BE2C (cell line): ENCODE data around the gene LYAR.

Experiments
- DNase-seq: peaks from one replicate; pipeline ENCODE4 v3.0.0-alpha.2; 2020
- H3K27me3 ChIP-seq: fragments of 250-450 bp; sonication (Bioruptor Pico); 2 replicates; pipeline ENCODE4 v1.5.1; 2020; ENCODE audit warnings: mild to moderate bottlenecking
- H3K36me3 ChIP-seq: fragments of 250-450 bp; sonication (Bioruptor Pico); 2 replicates; pipeline ENCODE4 v1.5.1; 2020; ENCODE audit warnings: mild to moderate bottlenecking
- H3K4me1 ChIP-seq: fragments of 250-450 bp; sonication (Bioruptor Pico); 2 replicates; pipeline ENCODE4 v1.5.1; 2020
- H3K4me3 ChIP-seq: 2 replicates; pipeline ENCODE4 v1.5.1; 2011; ENCODE audit warnings: low read depth, low read length
- H3K9me3 ChIP-seq: fragments of 250-450 bp; sonication (Bioruptor Pico); 2 replicates; pipeline ENCODE4 v1.5.1; 2020
- TF ChIP-seq, protein P1 (sequence below): IDR thresholded peaks from 2 replicates; pipeline ENCODE4 v1.5.1; 2012; ENCODE audit warnings: mild to moderate bottlenecking, low read depth, low read length

LYAR gene

DNA sequence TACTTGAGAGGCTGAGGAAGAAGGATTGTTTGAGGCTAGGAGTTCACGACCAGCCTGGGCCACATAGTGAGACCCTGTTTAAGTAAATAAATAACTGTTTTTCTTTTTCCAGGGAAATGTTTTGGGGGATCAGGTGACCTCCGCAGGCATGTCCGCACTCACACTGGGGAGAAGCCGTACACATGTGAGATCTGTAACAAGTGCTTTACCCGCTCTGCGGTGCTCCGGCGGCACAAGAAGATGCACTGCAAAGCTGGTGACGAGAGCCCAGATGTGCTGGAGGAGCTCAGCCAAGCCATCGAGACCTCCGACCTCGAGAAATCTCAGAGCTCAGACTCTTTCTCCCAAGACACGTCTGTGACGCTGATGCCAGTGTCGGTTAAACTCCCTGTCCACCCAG, 30.6 kb upstream of the LYAR start:
- 0 out of 2 replicates have a peak, but pooled peaks cover 3% of the 10 kb centered on the region for H3K4me1 ChIP-seq
- TF ChIP-seq, protein P1, sequence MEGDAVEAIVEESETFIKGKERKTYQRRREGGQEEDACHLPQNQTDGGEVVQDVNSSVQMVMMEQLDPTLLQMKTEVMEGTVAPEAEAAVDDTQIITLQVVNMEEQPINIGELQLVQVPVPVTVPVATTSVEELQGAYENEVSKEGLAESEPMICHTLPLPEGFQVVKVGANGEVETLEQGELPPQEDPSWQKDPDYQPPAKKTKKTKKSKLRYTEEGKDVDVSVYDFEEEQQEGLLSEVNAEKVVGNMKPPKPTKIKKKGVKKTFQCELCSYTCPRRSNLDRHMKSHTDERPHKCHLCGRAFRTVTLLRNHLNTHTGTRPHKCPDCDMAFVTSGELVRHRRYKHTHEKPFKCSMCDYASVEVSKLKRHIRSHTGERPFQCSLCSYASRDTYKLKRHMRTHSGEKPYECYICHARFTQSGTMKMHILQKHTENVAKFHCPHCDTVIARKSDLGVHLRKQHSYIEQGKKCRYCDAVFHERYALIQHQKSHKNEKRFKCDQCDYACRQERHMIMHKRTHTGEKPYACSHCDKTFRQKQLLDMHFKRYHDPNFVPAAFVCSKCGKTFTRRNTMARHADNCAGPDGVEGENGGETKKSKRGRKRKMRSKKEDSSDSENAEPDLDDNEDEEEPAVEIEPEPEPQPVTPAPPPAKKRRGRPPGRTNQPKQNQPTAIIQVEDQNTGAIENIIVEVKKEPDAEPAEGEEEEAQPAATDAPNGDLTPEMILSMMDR, result no peak
- no peaks in the 10 kb centered on the region for H3K27me3 ChIP-seq
- H3K36me3 ChIP-seq, result peaks cover 7% of the 10 kb centered on the region; the same call in 1 of the 2 replicates
- H3K9me3 ChIP-seq, result no peaks in the 10 kb centered on the region
- H3K4me3 ChIP-seq, result no peak overlapping the region
- DNase-seq, result no peak

GRCh38 chr4:4317496-4318232, 27.7 kb upstream of the LYAR start:
- TF ChIP-seq, protein P1, result no peak
- Histone ChIP-seq H3K36me3 (peaks cover 7% of the 10 kb centered on the region; the same call in 1 of the 2 replicates), H3K27me3 (no peaks in the 10 kb centered on the region), H3K4me3 (no peak overlapping the region), H3K9me3 (no peaks in the 10 kb centered on the region), H3K4me1 (peaks cover 3% of the 10 kb centered on the region; the same call in 1 of the 2 replicates)
- DNase-seq, result no peak

GRCh38 chr4:4316150-4316495, 26.2 kb upstream of the LYAR start:
- peaks cover 7% of the 10 kb centered on the region; the same call in 1 of the 2 replicates for H3K36me3 ChIP-seq

DNA sequence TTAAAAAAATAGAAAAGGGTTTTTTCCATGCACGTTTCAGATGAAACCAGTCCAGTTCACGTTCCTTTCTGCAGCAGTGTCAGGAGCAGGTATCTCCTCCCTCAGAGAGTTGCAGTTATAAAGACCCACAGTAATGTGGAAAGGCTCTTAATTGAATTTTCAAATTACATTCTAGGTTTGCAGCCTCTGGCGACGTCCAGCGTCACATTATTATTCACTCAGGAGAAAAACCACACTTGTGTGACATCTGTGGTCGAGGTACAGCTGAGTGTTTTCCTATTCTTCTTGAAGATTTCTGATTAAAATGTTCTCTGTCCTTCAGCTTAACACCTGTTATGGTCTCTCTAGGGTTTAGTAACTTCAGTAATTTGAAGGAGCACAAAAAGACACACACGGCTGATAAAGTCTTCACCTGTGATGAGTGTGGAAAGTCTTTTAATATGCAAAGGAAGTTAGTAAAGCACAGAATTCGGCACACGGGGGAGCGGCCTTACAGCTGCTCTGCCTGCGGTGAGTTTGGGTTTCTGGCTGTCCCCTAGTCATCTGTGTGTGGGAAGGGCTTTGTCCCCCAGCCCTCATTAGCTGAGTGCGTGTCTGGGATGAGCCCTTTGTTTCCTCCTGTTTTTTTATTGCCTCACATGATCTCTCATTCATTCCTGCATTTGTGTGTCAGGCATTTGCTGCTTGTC, 25.7 kb upstream of the LYAR start:
- H3K9me3 ChIP-seq, result no peaks in the 10 kb centered on the region
- H3K36me3 ChIP-seq, result peaks cover 5% of the 10 kb centered on the region; the same call in 1 of the 2 replicates
- DNase-seq, result no peak
- H3K27me3 ChIP-seq, result no peaks in the 10 kb centered on the region
- peaks cover 3% of the 10 kb centered on the region; the same call in 1 of the 2 replicates for H3K4me1 ChIP-seq
- TF ChIP-seq, protein P1, result no peak
- H3K4me3 ChIP-seq, result no peak overlapping the region

More at GRCh38 chr4:4316150-4316495, 26.2 kb upstream of the LYAR start:
- H3K9me3 ChIP-seq, result no peaks in the 10 kb centered on the region
- DNase-seq, result no peak
- H3K4me3 ChIP-seq, result no peak overlapping the region
- TF ChIP-seq, protein P1, result no peak
- H3K4me1 ChIP-seq, result peaks cover 3% of the 10 kb centered on the region; the same call in 1 of the 2 replicates
- no peaks in the 10 kb centered on the region for H3K27me3 ChIP-seq

GRCh38 chr4:4311193-4311592, 21.2 kb upstream of the LYAR start:
- DNase-seq, result no peak
- no peaks in the 10 kb centered on the region for H3K27me3 ChIP-seq
- H3K9me3 ChIP-seq, result no peaks in the 10 kb centered on the region
- H3K4me3 ChIP-seq, result no peak overlapping the region
- peaks cover 3% of the 10 kb centered on the region; the same call in 1 of the 2 replicates for H3K4me1 ChIP-seq
- peaks cover 4% of the 10 kb centered on the region; the same call in 1 of the 2 replicates for H3K36me3 ChIP-seq
- TF ChIP-seq, protein P1, result no peak
